Type B pancreatic cell (in vitro differentiated cells): ENCODE data around the gene RPE. TPM values are rescaled to one million over a fixed set of nuclear protein-coding genes. Genes with fewer than 3 reads are reported as not detected.

Source experiments
- DNase-seq: peaks from one replicate; pipeline ENCODE4 v3.0.0; 2021; ENCODE audit warnings: mixed read lengths; ENCODE audit not compliant: unreplicated experiment; ENCODE audit errors: extremely low spot score
- H3K27ac Mint-ChIP-seq: 2 replicates; pipeline ENCODE4 v1.8.0; 2021; ENCODE audit warnings: mild to moderate bottlenecking, mixed read lengths
- H3K27me3 Mint-ChIP-seq: 2 replicates; pipeline ENCODE4 v1.8.0; 2021; ENCODE audit warnings: mixed read lengths
- H3K36me3 Mint-ChIP-seq: 2 replicates; pipeline ENCODE4 v1.8.0; 2021; ENCODE audit warnings: mixed read lengths
- H3K4me1 Mint-ChIP-seq: one replicate; pipeline ENCODE4 v1.8.0; 2021; ENCODE audit warnings: mixed read lengths; ENCODE audit not compliant: unreplicated experiment
- H3K4me3 Mint-ChIP-seq: 2 replicates; pipeline ENCODE4 v1.8.0; 2021; ENCODE audit warnings: mild to moderate bottlenecking, mixed read lengths
- H3K9me3 Mint-ChIP-seq: 2 replicates; pipeline ENCODE4 v1.8.0; 2021; ENCODE audit warnings: mixed read lengths
- CTCF ChIP-seq: fragments of 200-600 bp; sonication (generic); conservative IDR thresholded peaks from 2 replicates; pipeline ENCODE4 v1.5.0; 2021; ENCODE audit warnings: antibody characterized with exemption, mild to moderate bottlenecking
- long read RNA-seq: library from polyadenylated mRNA; unstranded; transcript quantifications from one replicate; pipeline ENCODE4 v2.0.0, GENCODE V29; 2020
- total RNA-seq: library from RNA; stranded (reverse); gene quantifications from 2 replicates; pipeline ENCODE4 v1.2.1, GENCODE V29; 2021; ENCODE audit warnings: low replicate concordance

RPE gene
- 48.5 and 53.7 TPM in 2 replicates for total RNA-seq
- long read RNA-seq, transcript RPE-207 (6 exons, 858 nt), result minor isoform, 5 of 181 reads
- long read RNA-seq, transcript RPE-202 (6 exons, 2,569 nt), result major isoform, 161 of 181 reads
- long read RNA-seq, transcript RPE-205 (7 exons, 925 nt), result minor isoform, 7 of 181 reads
- long read RNA-seq, partial matches to known transcripts, result 1 of 181 reads
- long read RNA-seq, other reads (novel, unspliced or antisense), result 4 of 181 reads

- Mint-ChIP-seq H3K27me3 (no peaks in the 10 kb centered on the region), H3K4me1 (peaks cover 25% of the 10 kb centered on the region), H3K36me3 (no peaks in the 10 kb centered on the region), H3K4me3 (peak within 1 kb of the TSS; percentile 91), H3K9me3 (no peaks in the 10 kb centered on the region), H3K27ac (peak within 1 kb of the TSS; percentile 88)
- DNase-seq, result peak; percentile 94
- peak; percentile 8 for TF ChIP-seq CTCF
Observed at GRCh38 chr2:210002158-210003157, at the start of gene RPE. Gene RPE, plus strand, starts transcription at chr2:210002638. Its CDS starts 24 bp downstream, at chr2:210002662.

- no peak for TF ChIP-seq CTCF
- peaks cover 10% of the 10 kb centered on the region for H3K9me3 Mint-ChIP-seq
Observed at GRCh38 chr2:209956271-209956670, 46.2 kb upstream of the RPE start.

GRCh38 chr2:209958016-209958415 is 44.4 kb upstream of the RPE start:
- Mint-ChIP-seq H3K27me3 (no peaks in the 10 kb centered on the region), H3K27ac (no peak overlapping the region), H3K36me3 (no peaks in the 10 kb centered on the region), H3K4me3 (no peak overlapping the region), H3K9me3 (no peaks in the 10 kb centered on the region), H3K4me1 (peaks cover 33% of the 10 kb centered on the region)
- no peak for TF ChIP-seq CTCF
- DNase-seq, result no peak

More at GRCh38 chr2:209956271-209956670, 46.2 kb upstream of the RPE start:
- no peak overlapping the region for H3K27ac Mint-ChIP-seq
- H3K27me3 Mint-ChIP-seq, result no peaks in the 10 kb centered on the region
- no peak for DNase-seq
- peaks cover 29% of the 10 kb centered on the region for H3K4me1 Mint-ChIP-seq
- H3K36me3 Mint-ChIP-seq, result peaks cover 5% of the 10 kb centered on the region
- no peak overlapping the region for H3K4me3 Mint-ChIP-seq

GRCh38 chr2:209960045-209960444 is 42.4 kb upstream of the RPE start:
- Mint-ChIP-seq H3K27ac (no peak overlapping the region), H3K4me3 (no peak overlapping the region), H3K36me3 (no peaks in the 10 kb centered on the region), H3K4me1 (peaks cover 33% of the 10 kb centered on the region), H3K27me3 (no peaks in the 10 kb centered on the region), H3K9me3 (no peaks in the 10 kb centered on the region)
- TF ChIP-seq CTCF, result no peak
- no peak for DNase-seq

GRCh38 chr2:209960676-209961630 is 41.5 kb upstream of the RPE start:
- no peaks in the 10 kb centered on the region for H3K27me3 Mint-ChIP-seq
- H3K36me3 Mint-ChIP-seq, result no peaks in the 10 kb centered on the region
- peak; percentile 88 for TF ChIP-seq CTCF
- H3K9me3 Mint-ChIP-seq, result no peaks in the 10 kb centered on the region
- H3K4me1 Mint-ChIP-seq, result peaks cover 33% of the 10 kb centered on the region
- H3K4me3 Mint-ChIP-seq, result peak overlapping the region; percentile 34
- H3K27ac Mint-ChIP-seq, result peak overlapping the region; percentile 52
- no peak for DNase-seq
